8988T (cell line): ENCODE results near the gene NPC1L1.

Source experiments
- DNase-seq: peaks from one replicate; pipeline ENCODE4 v3.0.0; 2011

NPC1L1 gene, protein sequence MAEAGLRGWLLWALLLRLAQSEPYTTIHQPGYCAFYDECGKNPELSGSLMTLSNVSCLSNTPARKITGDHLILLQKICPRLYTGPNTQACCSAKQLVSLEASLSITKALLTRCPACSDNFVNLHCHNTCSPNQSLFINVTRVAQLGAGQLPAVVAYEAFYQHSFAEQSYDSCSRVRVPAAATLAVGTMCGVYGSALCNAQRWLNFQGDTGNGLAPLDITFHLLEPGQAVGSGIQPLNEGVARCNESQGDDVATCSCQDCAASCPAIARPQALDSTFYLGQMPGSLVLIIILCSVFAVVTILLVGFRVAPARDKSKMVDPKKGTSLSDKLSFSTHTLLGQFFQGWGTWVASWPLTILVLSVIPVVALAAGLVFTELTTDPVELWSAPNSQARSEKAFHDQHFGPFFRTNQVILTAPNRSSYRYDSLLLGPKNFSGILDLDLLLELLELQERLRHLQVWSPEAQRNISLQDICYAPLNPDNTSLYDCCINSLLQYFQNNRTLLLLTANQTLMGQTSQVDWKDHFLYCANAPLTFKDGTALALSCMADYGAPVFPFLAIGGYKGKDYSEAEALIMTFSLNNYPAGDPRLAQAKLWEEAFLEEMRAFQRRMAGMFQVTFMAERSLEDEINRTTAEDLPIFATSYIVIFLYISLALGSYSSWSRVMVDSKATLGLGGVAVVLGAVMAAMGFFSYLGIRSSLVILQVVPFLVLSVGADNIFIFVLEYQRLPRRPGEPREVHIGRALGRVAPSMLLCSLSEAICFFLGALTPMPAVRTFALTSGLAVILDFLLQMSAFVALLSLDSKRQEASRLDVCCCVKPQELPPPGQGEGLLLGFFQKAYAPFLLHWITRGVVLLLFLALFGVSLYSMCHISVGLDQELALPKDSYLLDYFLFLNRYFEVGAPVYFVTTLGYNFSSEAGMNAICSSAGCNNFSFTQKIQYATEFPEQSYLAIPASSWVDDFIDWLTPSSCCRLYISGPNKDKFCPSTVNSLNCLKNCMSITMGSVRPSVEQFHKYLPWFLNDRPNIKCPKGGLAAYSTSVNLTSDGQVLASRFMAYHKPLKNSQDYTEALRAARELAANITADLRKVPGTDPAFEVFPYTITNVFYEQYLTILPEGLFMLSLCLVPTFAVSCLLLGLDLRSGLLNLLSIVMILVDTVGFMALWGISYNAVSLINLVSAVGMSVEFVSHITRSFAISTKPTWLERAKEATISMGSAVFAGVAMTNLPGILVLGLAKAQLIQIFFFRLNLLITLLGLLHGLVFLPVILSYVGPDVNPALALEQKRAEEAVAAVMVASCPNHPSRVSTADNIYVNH (N-terminal part only)

DNA sequence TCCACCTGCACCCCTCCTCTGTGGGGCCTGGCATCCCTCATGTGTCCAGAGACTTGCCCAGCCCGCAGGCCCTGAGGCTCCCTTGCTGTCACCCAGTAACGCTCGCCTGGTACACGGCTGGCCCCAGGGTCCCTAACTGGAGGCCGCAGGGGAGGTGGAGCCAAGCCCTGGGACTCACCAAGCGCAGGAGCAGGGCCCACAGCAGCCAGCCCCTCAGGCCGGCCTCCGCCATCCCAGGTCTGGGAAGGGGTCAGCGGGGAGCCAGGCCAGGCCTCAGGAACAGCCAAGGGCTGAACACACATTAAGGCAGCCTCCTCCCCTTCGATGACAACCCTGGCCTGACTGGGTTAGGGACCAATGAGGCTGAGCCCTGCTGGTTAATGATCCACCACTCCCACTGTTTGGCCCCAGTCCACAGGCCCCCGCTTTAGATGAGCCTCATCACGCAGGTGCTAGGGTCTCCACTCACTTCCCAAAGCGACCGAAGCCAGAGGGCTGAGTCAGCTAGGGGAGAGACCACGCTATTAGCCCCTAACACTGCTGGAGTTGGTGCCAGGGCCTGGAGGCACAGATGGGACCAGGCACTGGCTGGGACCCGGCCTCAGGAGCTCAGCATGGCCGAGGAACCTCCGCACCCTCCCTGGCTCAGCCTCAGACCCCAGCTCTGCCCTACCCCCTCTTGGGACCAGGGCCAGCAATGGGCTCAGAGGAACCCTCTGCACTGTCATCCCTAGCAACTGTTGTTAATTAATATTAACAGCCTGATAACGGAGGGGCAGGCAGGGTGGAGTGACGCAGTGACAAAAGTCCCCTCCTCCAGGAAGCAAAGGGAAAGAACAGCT, at the start of gene NPC1L1:
NPC1L1 (minus strand) TSS at position 303 of the 842 bp plus-strand sequence; CDS start at position 232, 71 bp downstream.
- DNase-seq, result no peak

GRCh38 chr7:44590910-44591309, 49.8 kb upstream of the NPC1L1 start:
- no peak for DNase-seq

DNA sequence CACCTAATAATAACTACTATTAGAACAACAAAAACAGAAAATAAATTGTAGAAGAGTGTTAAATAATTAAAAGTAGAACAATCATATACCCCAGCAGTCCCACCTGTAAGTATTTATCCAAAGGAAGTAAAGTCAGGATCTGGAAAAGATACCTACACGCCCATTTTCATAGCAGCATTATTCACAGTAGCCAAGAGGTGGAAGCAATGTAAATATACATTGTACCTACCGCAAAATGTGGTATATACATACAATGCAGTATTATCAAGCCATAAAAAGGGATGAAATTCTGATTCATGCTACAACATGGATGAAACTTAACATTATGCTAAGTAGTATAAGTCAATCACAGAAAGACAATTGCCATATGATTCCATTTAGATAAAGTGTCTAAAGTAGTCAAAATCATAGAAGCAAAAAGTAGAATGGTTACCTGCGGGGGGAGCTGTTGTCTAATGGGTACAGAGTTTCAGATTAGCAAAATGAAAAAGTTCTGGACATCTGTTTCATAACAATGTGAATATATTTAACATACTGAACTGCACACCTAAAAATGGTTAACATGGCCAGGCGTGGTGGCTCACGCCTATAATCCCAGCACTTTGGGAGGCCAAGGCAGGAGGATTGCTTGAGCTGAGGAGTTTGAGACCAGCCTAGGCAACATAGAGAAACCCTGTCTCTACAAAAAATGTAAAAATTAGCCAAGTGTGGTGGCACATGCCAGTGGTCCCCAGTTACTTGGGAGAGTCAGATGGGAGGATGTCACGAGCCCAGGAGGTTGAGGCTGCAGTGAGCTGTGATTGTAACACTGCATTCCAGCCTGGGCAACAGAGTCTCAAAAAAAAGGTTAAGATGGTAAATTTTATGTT, 46.9 kb upstream of the NPC1L1 start:
- no peak for DNase-seq

DNA sequence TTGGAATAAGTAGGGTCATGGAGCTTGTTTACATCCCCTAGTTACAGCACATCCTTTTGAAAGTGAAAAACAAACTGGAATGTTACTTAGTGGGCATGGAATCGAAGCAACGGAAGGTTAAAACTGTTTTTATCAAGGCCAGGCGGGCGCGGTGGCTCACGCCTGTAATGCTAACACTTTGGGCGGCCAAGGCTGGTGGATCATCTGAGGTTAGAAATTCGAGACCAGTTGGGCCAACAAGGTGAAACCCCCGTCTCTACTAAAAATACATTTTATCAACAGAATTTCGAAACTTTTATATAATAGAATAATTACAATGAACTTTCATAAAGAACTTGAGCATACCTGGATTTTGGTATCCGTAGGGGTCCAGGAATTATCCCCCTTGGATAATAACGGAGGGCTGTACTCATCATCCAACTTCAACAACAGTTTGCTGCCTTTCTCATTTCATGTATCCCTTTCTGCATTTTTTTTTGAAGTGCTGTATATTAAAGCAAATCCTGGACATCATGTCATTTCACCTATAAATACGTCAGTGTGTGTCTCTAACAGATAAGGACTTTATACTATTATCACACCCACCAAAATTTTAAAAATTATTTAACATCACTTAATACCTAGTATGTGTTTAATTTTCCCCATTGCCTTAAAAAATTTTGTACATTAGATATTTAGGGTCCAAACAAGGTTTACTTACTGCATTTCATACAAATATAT, 42.2 kb upstream of the NPC1L1 start:
- DNase-seq, result no peak

GRCh38 chr7:44581879-44582603, 40.9 kb upstream of the NPC1L1 start, which contains the start of gene TMED4:
Gene TMED4, minus strand, starts transcription at chr7:44582231. Its CDS starts 25 bp downstream, at chr7:44582206.
- DNase-seq, result peak; percentile 93

GRCh38 chr7:44580945-44581878, 40.1 kb upstream of the NPC1L1 start:
- DNase-seq, result no peak

GRCh38 chr7:44576228-44576627, 35.1 kb upstream of the NPC1L1 start:
- DNase-seq, result no peak

- DNase-seq, result no peak
These were observed 33.9 kb upstream of the NPC1L1 start for GRCh38 chr7:44575054-44575453.

DNA sequence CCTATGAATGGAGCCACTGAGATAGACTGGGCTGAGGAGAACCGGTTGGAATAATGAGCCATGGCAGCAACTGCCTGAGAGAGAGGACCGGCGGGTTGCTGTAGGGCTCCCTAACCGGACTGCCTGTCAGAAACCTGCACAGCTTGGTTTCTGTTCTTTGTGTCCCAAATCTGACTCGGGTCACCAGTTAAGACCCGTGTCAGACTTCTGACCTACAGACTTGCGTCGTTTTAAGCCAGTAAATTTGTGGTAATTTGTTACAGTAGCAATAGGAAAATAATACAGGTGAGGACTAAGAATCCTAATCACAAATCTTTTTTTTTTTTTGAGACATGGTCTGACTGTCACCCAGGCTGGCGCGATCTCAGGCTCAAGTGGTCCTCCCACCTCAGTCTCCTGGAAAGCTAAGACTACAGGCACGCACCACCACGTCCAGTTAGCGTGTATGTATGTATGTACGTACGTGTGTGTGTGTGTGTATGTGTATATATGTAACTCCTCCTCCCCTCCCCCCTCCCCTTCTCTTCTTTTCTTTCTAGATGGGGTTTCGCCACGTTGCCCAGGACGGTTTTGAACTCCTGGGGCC, 33.2 kb upstream of the NPC1L1 start:
- DNase-seq, result no peak

DNA sequence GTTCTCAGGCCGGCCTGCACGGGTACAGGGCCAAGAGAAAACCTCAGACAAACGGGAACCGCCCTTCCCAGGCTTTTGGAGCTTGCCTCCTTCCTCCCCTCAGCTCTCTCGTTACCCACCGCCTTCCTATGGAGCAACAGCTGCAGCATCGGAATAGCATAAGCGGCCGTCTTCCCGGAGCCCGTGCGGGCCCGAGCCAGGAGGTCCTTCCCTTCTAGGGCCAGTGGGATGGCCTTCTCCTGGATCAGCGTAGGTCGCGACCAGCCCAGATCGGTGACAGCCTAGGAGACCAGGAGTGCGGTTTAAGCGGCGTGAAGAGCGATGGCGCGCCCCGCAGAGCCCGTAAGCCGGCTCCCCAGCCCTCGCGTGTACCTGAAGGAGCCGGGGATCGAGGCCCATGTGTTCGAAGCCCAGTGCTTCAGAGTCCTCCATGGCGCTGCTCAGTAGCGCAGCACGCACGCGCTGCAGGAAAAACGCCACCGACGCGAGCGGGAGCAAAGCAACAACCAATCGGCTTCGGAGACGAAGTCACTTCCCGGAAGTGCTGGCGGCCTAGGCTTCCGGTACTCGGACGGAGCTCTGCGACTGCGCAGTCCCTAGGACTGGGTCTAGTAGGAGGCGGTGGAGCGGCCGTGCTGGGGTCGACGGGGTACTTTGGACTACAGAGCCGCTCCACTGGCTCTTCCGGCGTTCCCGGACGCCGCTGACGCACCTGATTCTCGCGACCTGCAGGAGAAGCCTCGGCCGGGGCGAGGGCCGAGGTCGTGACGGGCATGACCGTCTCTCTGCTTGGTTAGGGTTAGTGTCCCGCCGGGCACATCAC, 32.5 kb upstream of the NPC1L1 start, which contains the start of gene DDX56:
DDX56 (minus strand) TSS at position 445 of the 823 bp plus-strand sequence; CDS start at position 432, 13 bp downstream.
- peak; percentile 80 for DNase-seq

GRCh38 chr7:44572771-44573170, 31.6 kb upstream of the NPC1L1 start:
- DNase-seq, result no peak

GRCh38 chr7:44569959-44570358, 28.8 kb upstream of the NPC1L1 start:
- DNase-seq, result no peak

GRCh38 chr7:44568771-44569560, 27.8 kb upstream of the NPC1L1 start:
- DNase-seq, result no peak

- no peak for DNase-seq
These were observed 26.8 kb upstream of the NPC1L1 start for GRCh38 chr7:44567884-44568283.

DNA sequence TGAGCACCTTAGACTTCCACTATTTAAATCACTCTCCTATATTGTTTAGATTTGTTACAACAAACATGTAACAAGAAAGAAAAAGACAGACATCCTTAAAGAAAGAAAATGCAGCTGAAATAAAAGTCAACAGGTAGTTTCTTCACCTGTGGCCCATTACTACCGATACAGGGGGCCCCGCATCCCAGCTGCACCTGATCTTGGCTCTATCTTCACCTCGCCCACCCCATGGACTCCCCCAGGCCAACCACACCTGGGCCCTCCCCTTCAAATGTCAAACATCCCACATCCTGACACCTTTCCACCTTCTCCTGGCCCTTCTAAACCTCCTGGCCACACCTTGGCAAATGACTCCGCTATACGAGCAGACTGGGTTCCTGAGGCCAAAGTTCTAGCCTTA, 25.6 kb upstream of the NPC1L1 start:
- no peak for DNase-seq
